AG09319 (cell line): ENCODE results near the gene RAB9B.

ENCODE experiments used
- DNase-seq: peaks from one replicate; pipeline ENCODE4 v3.0.0-alpha.2; 2010; ENCODE audit warnings: low read depth; ENCODE audit errors: extremely low read depth
- TF ChIP-seq, protein P1 (sequence below): IDR thresholded peaks from 2 replicates; pipeline ENCODE4 v1.5.1; 2011; ENCODE audit warnings: low read depth, mild to moderate bottlenecking, inconsistent platforms, low read length, moderate library complexity

The RAB9B gene

DNA sequence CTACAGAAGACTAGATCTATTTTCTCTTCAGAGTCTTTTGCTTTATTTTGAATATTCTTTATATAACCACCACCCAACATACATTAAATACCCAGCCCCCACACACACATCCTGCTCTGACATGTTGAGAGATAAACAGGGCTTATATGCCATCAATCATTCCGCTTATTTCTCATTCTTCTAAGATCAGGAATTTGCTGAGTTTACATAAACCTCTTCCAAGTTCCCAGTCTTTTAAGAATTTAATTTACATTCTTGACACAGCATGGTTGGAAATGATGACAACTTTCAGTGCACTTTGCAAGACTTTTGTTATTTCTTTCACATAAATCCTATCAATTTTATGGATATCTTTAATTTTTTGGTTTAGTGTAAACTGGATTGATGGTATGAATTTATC, 17.5 kb upstream of the RAB9B start:
- TF ChIP-seq, protein P1, sequence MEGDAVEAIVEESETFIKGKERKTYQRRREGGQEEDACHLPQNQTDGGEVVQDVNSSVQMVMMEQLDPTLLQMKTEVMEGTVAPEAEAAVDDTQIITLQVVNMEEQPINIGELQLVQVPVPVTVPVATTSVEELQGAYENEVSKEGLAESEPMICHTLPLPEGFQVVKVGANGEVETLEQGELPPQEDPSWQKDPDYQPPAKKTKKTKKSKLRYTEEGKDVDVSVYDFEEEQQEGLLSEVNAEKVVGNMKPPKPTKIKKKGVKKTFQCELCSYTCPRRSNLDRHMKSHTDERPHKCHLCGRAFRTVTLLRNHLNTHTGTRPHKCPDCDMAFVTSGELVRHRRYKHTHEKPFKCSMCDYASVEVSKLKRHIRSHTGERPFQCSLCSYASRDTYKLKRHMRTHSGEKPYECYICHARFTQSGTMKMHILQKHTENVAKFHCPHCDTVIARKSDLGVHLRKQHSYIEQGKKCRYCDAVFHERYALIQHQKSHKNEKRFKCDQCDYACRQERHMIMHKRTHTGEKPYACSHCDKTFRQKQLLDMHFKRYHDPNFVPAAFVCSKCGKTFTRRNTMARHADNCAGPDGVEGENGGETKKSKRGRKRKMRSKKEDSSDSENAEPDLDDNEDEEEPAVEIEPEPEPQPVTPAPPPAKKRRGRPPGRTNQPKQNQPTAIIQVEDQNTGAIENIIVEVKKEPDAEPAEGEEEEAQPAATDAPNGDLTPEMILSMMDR, result no peak
- DNase-seq, result no peak

DNA sequence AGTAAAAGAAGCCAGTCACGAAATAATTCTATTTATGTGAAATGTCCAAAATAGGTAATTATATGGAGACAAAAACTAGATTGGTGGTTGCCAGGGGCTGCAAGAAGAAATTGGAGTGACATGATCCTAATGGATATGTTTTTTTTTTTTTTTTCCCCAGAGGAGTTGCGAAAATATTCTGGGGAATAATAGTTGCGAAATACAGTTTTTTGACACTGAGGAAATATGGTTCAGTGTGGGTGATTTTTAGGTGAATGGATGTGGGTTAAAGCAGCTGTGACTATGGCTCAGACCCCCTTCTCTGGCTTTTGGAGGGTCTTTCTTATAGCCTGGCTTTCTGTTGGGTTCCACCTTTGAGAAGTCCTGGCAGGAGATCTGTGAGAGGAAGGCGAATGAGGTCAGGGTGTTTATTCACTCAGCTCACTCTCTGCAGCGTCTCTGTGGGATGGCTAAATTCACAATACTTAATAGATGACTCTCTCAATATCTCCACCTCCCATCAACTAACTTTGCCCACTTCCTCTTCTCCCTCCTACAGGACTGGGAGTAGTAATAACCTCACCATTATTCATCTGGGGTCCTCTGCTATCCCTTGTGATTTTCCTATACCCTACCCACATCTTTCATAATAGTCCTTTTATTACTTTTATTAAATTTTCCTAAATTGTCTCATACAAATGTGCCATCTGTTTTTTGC, 15.3 kb upstream of the RAB9B start:
- no peak for DNase-seq
- TF ChIP-seq, protein P1, result no peak

DNA sequence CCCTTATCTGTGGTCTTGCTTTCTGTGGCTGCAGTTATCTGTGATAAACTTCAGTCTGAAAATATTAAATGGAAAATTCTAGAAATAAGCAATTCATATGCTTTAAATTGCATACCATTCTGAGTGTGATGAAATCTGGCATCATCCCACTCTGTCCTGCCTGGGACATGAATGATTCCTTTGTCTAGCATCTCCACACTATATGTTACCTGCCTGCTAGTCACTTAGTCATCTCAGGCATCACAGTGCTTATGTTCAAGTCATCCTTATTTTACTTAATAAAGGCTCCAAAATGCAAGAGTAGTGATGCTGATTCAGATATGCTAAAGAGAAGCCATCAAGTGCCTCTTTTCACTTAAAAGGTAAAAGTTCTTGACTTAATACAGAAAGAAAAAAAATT, 14.3 kb upstream of the RAB9B start:
- DNase-seq, result no peak

DNA sequence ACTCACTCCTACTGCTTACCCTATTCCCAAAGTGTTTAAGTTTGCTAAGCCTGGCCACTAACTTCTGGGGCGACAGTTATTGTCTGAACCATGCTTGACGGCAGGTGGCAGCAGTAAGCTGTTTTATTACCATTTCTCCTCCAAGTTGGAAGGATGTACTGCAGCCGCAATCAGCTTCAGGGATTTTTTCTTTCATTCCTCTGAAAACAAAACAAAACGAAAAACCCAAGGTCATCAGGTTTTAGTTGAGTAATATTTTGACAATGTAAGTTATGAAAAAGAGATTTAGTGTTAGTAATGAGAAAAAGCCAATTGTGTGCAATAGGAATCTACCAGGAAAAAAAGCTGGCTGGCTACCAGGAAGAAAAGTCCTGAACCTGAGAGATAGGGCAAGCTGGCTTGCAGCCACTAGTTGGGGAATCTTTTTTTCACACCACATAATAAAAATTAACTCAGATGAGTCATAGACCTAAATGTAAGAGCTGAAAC, 13.2 kb upstream of the RAB9B start:
- TF ChIP-seq, protein P1, result peak; percentile 80
- peak; percentile 45 for DNase-seq

More for the DNA sequence above, 14.3 kb upstream of the RAB9B start:
- TF ChIP-seq, protein P1, result no peak

- no peak for DNase-seq
- TF ChIP-seq, protein P1, result no peak
Observed at GRCh38 chrX:103839404-103839803, 7.3 kb upstream of the RAB9B start.

GRCh38 chrX:103831342-103831802, 685 bp downstream of the RAB9B start:
- peak; percentile 1 for DNase-seq
- TF ChIP-seq, protein P1, result no peak

DNA sequence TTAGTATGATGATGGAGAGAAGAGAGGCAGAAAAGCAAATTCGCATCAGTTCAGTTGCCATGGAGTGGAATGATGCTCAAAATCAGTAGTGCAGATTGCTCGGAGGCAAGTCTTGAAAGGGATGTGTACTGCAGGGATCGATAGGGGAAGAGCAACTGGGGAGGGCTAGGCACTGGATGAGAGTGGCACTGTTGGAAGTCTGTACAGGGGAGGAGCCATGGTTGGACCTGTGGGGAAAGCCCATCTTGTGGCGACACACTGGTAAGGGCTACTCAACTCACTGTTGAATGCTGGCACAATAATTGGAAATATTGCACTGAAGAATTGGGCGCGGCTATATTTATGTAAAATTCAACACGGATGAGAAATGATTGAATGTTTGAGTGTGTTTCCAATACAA, 1.2 kb downstream of the RAB9B start:
- DNase-seq, result no peak
- TF ChIP-seq, protein P1, result no peak
